COR-L47 (cell line): Measurements from ENCODE around the gene TEC.
"Not testable (repeated sequence)": the region's sequence is repeated elsewhere in the genome, so short reads cannot be mapped to it uniquely, and the experiment has no call there.

Source experiments
- DNase-seq: peaks from one replicate; lab custom pipeline; 2025; lab: John Stamatoyannopoulos, UW

Gene TEC

GRCh38 chr4:48242511-48243195 is 27.0 kb downstream of the TEC start:
- no peak for DNase-seq

GRCh38 chr4:48241731-48242130 is 27.9 kb downstream of the TEC start:
- DNase-seq, result no peak

GRCh38 chr4:48237996-48238645 is 31.5 kb downstream of the TEC start:
- no peak for DNase-seq

DNA sequence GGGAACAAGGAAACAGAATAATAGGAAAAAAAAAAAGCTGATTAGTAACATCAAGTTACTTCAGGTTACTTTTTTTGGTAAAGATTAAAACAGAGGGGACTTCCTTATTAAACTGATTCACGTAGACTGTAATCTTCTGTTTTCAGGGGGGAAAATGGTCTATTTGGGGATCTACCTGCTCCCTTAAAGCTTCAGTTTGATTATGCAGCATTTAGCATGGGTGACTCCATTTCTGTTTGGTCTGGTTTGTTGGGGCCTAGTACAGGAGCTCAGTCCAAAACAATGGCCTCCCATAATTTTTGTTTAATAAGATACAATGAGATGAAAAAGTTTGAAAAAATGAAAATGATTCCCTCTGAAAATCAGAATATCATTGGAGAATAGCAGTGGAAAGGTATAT is 34.6 kb downstream of the TEC start:
- no peak for DNase-seq

GRCh38 chr4:48234575-48234974 is 35.1 kb downstream of the TEC start:
- DNase-seq, result no peak

GRCh38 chr4:48228949-48229348 is 40.7 kb downstream of the TEC start:
- DNase-seq, result no peak

- no peak for DNase-seq
Measured at GRCh38 chr4:48227662-48228061, 42.0 kb downstream of the TEC start.

DNA sequence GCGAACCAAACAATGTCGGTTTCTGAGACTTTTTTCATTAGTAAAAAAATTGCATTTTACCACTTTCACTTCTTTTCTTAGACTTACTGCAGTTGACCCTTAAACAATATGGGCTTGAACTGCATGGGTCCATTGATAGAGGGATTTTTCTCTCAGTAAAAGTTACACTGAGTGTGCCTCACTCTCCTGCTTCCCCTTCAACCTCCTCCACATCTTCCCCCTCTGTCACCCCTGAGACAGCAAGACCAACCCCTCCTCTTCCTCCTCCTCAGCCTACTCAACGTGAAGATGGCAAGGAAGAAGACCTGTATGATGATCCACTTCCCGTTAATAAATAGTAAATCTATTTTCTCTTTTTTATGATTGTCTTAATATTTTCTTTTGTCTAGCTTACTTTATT is 43.4 kb downstream of the TEC start:
- no peak for DNase-seq

- no peak for DNase-seq
Measured at GRCh38 chr4:48225368-48226141, 44.1 kb downstream of the TEC start.

- no peak for DNase-seq
Measured at GRCh38 chr4:48224606-48225005, 45.0 kb downstream of the TEC start.

GRCh38 chr4:48223633-48224295 is 45.9 kb downstream of the TEC start:
- DNase-seq, result no peak

GRCh38 chr4:48222491-48222890 is 47.1 kb downstream of the TEC start:
- no peak for DNase-seq

- DNase-seq, result not testable (repeated sequence)
Measured at GRCh38 chr4:48219430-48219829, 50.2 kb downstream of the TEC start.

DNA sequence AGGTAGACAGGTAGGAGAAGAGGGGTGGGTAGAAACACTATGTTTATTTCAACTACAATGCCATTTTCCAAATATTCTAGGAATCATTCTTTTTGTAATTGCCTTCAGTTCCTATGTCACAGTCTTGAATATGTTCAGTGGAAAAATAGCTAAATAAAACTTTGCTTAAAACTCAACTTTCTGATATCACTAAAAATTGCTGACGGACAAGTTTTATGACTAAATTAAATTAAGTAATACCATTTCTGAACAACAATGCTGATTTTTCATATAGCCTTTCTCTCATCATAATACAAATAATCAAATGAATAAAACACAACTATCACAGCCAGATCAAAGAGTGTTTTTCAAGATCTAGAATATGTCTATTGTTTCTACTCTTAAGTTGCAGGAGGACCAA is 53.1 kb downstream of the TEC start:
- no peak for DNase-seq

DNA sequence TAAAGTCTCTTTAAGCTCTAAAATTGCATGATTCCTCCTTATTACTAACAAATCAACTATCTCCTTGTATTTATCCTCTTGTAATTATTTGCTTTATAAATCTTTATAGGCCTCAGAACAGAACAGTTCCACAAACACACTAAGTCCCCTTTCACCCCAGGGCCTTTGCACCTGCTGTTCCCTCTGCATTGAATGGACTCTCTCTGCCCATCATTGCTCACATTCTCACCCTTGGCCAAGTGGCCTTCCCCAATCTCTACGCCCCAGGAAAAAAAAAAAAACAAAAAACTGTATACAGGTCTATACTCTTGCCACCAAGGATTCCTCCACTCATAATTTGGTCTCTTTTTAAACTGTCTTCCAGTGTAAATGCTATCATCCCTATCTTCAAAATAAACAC is 53.7 kb downstream of the TEC start:
- no peak for DNase-seq

GRCh38 chr4:48212165-48212564 is 57.5 kb downstream of the TEC start:
- no peak for DNase-seq

DNA sequence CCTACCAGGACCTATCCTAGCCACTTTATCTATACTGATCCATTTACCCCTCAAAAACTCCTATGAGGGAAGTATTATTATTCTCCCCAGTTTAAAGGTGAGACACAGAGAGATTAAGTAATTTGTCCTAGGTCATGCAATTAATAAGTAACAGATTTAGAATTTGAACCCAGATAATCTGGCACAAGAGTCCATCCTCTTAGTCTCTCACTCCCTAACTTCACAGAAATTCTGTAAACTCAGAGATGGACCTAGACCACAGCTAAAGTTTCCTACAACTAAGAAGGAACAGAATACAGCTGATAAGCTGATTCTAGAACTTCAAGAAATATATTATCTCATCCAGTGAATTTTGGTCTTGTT is 58.7 kb downstream of the TEC start:
- no peak for DNase-seq

DNA sequence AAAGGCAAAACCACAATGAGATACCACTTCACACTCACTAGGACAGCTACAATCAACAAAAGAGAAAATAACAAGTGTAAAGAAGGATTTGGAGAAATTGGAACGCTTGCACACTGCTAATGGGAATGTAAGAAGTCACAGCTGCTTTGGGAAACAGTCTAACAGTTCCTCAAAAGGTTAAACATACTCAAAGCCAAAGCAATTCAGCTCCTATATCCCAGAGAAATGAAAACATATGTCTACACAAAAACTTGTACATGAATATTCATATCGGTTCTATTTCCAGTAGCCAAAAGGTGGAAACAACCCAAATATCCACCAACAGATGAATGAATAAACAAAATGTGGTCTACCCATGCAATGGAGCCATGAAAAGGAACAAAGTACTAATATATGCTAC is 64.0 kb downstream of the TEC start:
- no peak for DNase-seq

DNA sequence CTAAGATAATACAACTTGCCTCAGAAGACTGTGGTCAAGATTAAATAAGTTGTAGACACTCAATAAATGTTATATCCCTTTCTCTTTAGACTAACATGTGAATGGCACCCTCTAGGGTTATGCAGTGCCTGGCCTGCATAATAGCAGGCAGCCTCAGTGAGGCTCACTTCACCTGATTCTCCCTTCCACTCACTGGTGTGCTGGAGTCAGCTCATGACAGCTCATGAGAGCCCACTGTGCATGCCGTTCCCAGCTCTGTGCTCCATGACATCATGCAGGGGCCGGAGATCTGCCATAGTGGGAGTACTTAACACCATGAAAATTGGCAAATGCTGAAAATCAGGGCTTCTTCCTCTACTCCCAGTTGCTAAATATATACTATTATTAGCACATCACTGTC is 64.5 kb downstream of the TEC start:
- DNase-seq, result no peak

- DNase-seq, result no peak
Measured at GRCh38 chr4:48203819-48204218, 65.8 kb downstream of the TEC start.

GRCh38 chr4:48197643-48198237 is 71.9 kb downstream of the TEC start:
- no peak for DNase-seq

- no peak for DNase-seq
Measured at GRCh38 chr4:48196758-48197504, 72.7 kb downstream of the TEC start.
